H9 (cell line): ENCODE results near the gene ADAMTS17. TPM values are rescaled to one million over a fixed set of nuclear protein-coding genes. Genes with fewer than 3 reads are reported as not detected.

ENCODE experiments used
- DNase-seq: peaks from one replicate; pipeline ENCODE4 v3.0.0-alpha.2; 2017
- H2AFZ ChIP-seq: one replicate; pipeline ENCODE4 v1.6.1; 2013; ENCODE audit warnings: mild to moderate bottlenecking, low read length, control low read depth, moderate library complexity
- H2AK5ac ChIP-seq: 2 replicates; pipeline ENCODE4 v1.6.1; 2013; ENCODE audit warnings: low read length, control low read depth, mixed read lengths; ENCODE audit not compliant: insufficient read length
- H2BK120ac ChIP-seq: one replicate; pipeline ENCODE4 v1.6.1; 2013; ENCODE audit warnings: low read depth, mild to moderate bottlenecking, low read length, control low read depth, inconsistent platforms; ENCODE audit not compliant: poor library complexity, severe bottlenecking
- H2BK12ac ChIP-seq: 2 replicates; pipeline ENCODE4 v1.6.1; 2013; ENCODE audit warnings: low read length, control low read depth, mixed read lengths, low read depth; ENCODE audit not compliant: insufficient read length
- H2BK15ac ChIP-seq: 2 replicates; pipeline ENCODE4 v1.6.1; 2013; ENCODE audit warnings: low read depth, low read length, control low read depth
- H2BK20ac ChIP-seq: one replicate; pipeline ENCODE4 v1.6.1; 2013; ENCODE audit warnings: low read depth, mild to moderate bottlenecking, low read length, control low read depth, inconsistent platforms; ENCODE audit not compliant: poor library complexity, severe bottlenecking
- H2BK5ac ChIP-seq: 2 replicates; pipeline ENCODE4 v1.6.1; 2013; ENCODE audit warnings: low read length, control low read depth, mixed read lengths; ENCODE audit not compliant: insufficient read length
- H3K14ac ChIP-seq: 2 replicates; pipeline ENCODE4 v1.6.1; 2013; ENCODE audit warnings: low read length, control low read depth; ENCODE audit not compliant: insufficient read depth
- H3K18ac ChIP-seq: 2 replicates; pipeline ENCODE4 v1.6.1; 2013; ENCODE audit warnings: low read depth, mild to moderate bottlenecking, mixed read lengths, low read length, control low read depth; ENCODE audit not compliant: insufficient read length
- H3K23ac ChIP-seq: 2 replicates; pipeline ENCODE4 v1.6.1; 2013; ENCODE audit warnings: low read length, control low read depth, mixed read lengths, low read depth; ENCODE audit not compliant: insufficient read length
- H3K23me2 ChIP-seq: 2 replicates; pipeline ENCODE4 v1.6.1; 2013; ENCODE audit warnings: low read depth, mild to moderate bottlenecking, mixed read lengths, low read length, control low read depth; ENCODE audit not compliant: insufficient read length, poor library complexity, severe bottlenecking
- H3K27ac ChIP-seq: 2 replicates; pipeline ENCODE4 v1.5.1; 2013; ENCODE audit warnings: low read length, control low read depth, mixed read lengths, low read depth; ENCODE audit not compliant: insufficient read length
- H3K27me3 ChIP-seq: 2 replicates; pipeline ENCODE4 v1.6.1; 2013; ENCODE audit warnings: low read length, control low read depth, inconsistent platforms; ENCODE audit not compliant: insufficient read depth
- H3K4ac ChIP-seq: 2 replicates; pipeline ENCODE4 v1.6.1; 2013; ENCODE audit warnings: low read depth, mild to moderate bottlenecking, control low read depth, inconsistent platforms, low read length, moderate library complexity
- H3K4me1 ChIP-seq: 2 replicates; pipeline ENCODE4 v1.6.1; 2013; ENCODE audit warnings: low read length, control low read depth, inconsistent platforms; ENCODE audit not compliant: insufficient read depth
- H3K4me2 ChIP-seq: 2 replicates; pipeline ENCODE4 v1.6.1; 2013; ENCODE audit warnings: low read length, control low read depth, mixed read lengths; ENCODE audit not compliant: insufficient read length, insufficient read depth
- H3K56ac ChIP-seq: 2 replicates; pipeline ENCODE4 v1.6.1; 2013; ENCODE audit warnings: low read depth, mild to moderate bottlenecking, mixed read lengths, low read length, control low read depth; ENCODE audit not compliant: insufficient read length
- H3K79me1 ChIP-seq: 2 replicates; pipeline ENCODE4 v1.6.1; 2013; ENCODE audit warnings: low read depth, mild to moderate bottlenecking, moderate library complexity, low read length, control low read depth, inconsistent platforms; ENCODE audit not compliant: insufficient read depth, poor library complexity, severe bottlenecking
- H3K79me2 ChIP-seq: 2 replicates; pipeline ENCODE4 v1.6.1; 2013; ENCODE audit warnings: low read length, control low read depth, inconsistent platforms; ENCODE audit not compliant: insufficient read depth
- H3K9ac ChIP-seq: 2 replicates; pipeline ENCODE4 v1.6.1; 2013; ENCODE audit warnings: low read length, control low read depth, mixed read lengths; ENCODE audit not compliant: insufficient read length; ENCODE audit errors: extremely low read depth
- H3K9me3 ChIP-seq: one replicate; pipeline ENCODE4 v1.6.1; 2013; ENCODE audit warnings: low read depth, low read length, inconsistent platforms; ENCODE audit not compliant: control insufficient read depth
- H3T11ph ChIP-seq: one replicate; pipeline ENCODE4 v1.6.1; 2013; ENCODE audit warnings: mild to moderate bottlenecking, low read length, control low read depth, inconsistent platforms
- H4K20me1 ChIP-seq: one replicate; pipeline ENCODE4 v1.6.1; 2013; ENCODE audit not compliant: control insufficient read depth, insufficient read length, insufficient read depth
- H4K5ac ChIP-seq: 2 replicates; pipeline ENCODE4 v1.6.1; 2013; ENCODE audit warnings: low read depth, mild to moderate bottlenecking, mixed read lengths, low read length, control low read depth; ENCODE audit not compliant: insufficient read length
- H4K8ac ChIP-seq: replicated peaks from 2 replicates; pipeline ENCODE4 v1.6.1; 2013; ENCODE audit warnings: low read length, control low read depth, mixed read lengths, low read depth; ENCODE audit not compliant: insufficient read length
- H4K91ac ChIP-seq: 2 replicates; pipeline ENCODE4 v1.6.1; 2013; ENCODE audit warnings: low read depth, mild to moderate bottlenecking, moderate library complexity, mixed read lengths, low read length, control low read depth; ENCODE audit not compliant: insufficient read length
- H3K27ac Mint-ChIP-seq, 3 experiments: 2 replicates in 2 of 3; 3 replicates in 1 of 3; pipeline ENCODE4 v1.8.0; 2020 to 2021; ENCODE audit warnings: mixed read lengths in 3 of 3, mild to moderate bottlenecking in 1 of 3, moderate library complexity in 1 of 3
- H3K27me3 Mint-ChIP-seq: 2 replicates; pipeline ENCODE4 v1.8.0; 2021; ENCODE audit warnings: low read depth, mild to moderate bottlenecking, moderate library complexity, mixed read lengths
- H3K36me3 Mint-ChIP-seq, 3 experiments: 2 replicates in 2 of 3; 3 replicates in 1 of 3; pipeline ENCODE4 v1.8.0; 2020 to 2021; ENCODE audit warnings: low read depth in 3 of 3, mixed read lengths in 3 of 3; ENCODE audit not compliant: insufficient read depth in 1 of 3
- H3K4me1 Mint-ChIP-seq, 2 experiments: 2 replicates each; pipeline ENCODE4 v1.8.0; 2020; ENCODE audit warnings: mixed read lengths in 2 of 2
- H3K4me3 Mint-ChIP-seq, 2 experiments: 2 replicates in 1 of 2; 3 replicates in 1 of 2; pipeline ENCODE4 v1.8.0; 2020 to 2021; ENCODE audit warnings: mild to moderate bottlenecking in 2 of 2, mixed read lengths in 2 of 2, moderate library complexity in 1 of 2
- H3K9me3 Mint-ChIP-seq, 2 experiments: 2 replicates in 1 of 2; 3 replicates in 1 of 2; pipeline ENCODE4 v1.8.0; 2020; ENCODE audit warnings: mild to moderate bottlenecking in 2 of 2, mixed read lengths in 2 of 2, moderate library complexity in 1 of 2
- CTCF ChIP-seq: fragments of 200-600 bp; sonication (generic); conservative IDR thresholded peaks from 3 replicates; pipeline ENCODE4 v1.8.0; 2021; ENCODE audit warnings: antibody characterized with exemption, mild to moderate bottlenecking
- WGBS: extraction: QIAGEN DNeasy Blood & Tissue Kit; methylation state at CpG from one replicate; pipeline ENCODE4 v1.1.7; 2013; ENCODE audit warnings: missing lambda C conversion rate, low lambda C conversion rate, mixed read lengths; ENCODE audit not compliant: insufficient read length; ENCODE audit errors: extremely low coverage; 5-methylcytosine and 5-hydroxymethylcytosine counted together
- total RNA-seq: library from RNA; stranded (reverse); gene quantifications from 2 replicates; pipeline ENCODE4 v1.2.1, GENCODE V29; 2021

Gene ADAMTS17
- total RNA-seq, 1 experiment from 2014 or later = 2.9 TPM

DNA sequence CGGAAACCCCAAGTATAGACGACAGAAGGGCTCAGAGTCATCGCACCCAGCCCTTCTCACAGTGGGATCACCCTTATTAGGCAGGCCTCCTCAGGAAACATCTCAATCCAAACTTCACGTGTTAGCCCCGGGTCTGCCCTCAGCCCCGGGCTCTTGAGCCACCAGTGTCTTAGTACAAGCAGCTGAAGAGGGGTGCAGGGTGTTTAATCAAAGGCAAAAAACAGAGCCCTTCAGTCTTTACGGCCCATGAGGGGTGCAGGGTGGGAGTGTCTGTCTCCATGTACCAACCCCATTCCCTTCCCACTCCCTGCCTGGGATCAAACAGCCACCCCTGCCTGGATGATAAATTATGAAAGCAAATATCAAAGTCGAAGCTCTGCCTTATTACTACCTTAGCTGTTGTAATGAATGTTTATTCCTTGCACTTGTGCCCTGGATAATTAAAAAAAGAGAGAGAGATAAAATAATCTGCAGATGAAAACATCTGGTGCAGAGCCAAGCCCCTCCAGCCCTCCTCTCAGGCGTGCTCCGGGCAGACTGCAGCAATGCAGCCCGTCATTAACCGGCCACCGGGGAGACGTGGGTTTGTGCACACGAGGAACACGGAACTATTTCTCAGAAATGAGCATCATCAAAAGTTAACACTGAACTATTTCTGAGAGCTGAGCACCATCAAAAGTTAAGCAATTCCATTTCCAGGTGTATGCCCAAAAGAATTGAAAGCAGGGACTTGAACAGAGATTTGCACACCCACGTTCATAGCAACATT, 64.5 kb downstream of the ADAMTS17 start:
- no peak for TF ChIP-seq CTCF
- H2AFZ ChIP-seq = no peak overlapping the region
- DNase-seq = no peak
- no peak overlapping the region for H4K91ac ChIP-seq
- H3K27ac ChIP-seq = no peak overlapping the region
- H2BK12ac ChIP-seq = no peak overlapping the region
- no peak overlapping the region for H2BK20ac ChIP-seq
- H3K79me2 ChIP-seq = no peaks in the 10 kb centered on the region
- H3K14ac ChIP-seq = no peak overlapping the region
- no peak overlapping the region for H3K4ac ChIP-seq
- H3K27me3 Mint-ChIP-seq = peaks cover 5% of the 10 kb centered on the region
- H2AK5ac ChIP-seq = no peak overlapping the region
- no peaks in the 10 kb centered on the region for H3K23me2 ChIP-seq
- no peak overlapping the region for H3K4me3 Mint-ChIP-seq
- no peak overlapping the region for H3T11ph ChIP-seq
- no peaks in the 10 kb centered on the region for H3K4me1 ChIP-seq
- no peak overlapping the region for H3K18ac ChIP-seq
- H3K4me2 ChIP-seq = no peak overlapping the region
- H3K27ac Mint-ChIP-seq = no peak overlapping the region; a peak in 1 of 7 replicates
- H2BK15ac ChIP-seq = no peak overlapping the region
- no peaks in the 10 kb centered on the region for H3K79me1 ChIP-seq
- no peak overlapping the region for H4K8ac ChIP-seq
- no peaks in the 10 kb centered on the region for H3K4me1 Mint-ChIP-seq
- no peak overlapping the region for H2BK5ac ChIP-seq
- H3K23ac ChIP-seq = no peak overlapping the region
- no peak overlapping the region for H3K9ac ChIP-seq
- no peaks in the 10 kb centered on the region for H4K20me1 ChIP-seq
- H4K5ac ChIP-seq = no peak overlapping the region
- WGBS = no CpG with 5 or more reads among the region's 17 CpGs
- H3K9me3 ChIP-seq = no peaks in the 10 kb centered on the region
- H3K27me3 ChIP-seq = no peaks in the 10 kb centered on the region
- no peak overlapping the region for H3K56ac ChIP-seq
- no peak overlapping the region for H2BK120ac ChIP-seq
- H3K36me3 Mint-ChIP-seq = peaks cover 0 to 2% (median 1%) of the 10 kb centered on the region in 3 experiments; a peak in 1 of 7 replicates
- peaks cover 12 to 16% of the 10 kb centered on the region in 2 experiments; a peak in 4 of 5 replicates for H3K9me3 Mint-ChIP-seq
